Activated CD4-positive, alpha-beta T cell treated with anti-CD3 and anti-CD28 coated beads, Interleukin-2, amount 10 ng/mL, durations not matched to agents 7 days and 5 days (primary cell): Measurements from ENCODE around the gene AGAP2. TPM values are rescaled to one million over a fixed set of nuclear protein-coding genes. Genes with fewer than 3 reads are reported as not detected.

ENCODE experiments used
- CTCF ChIA-PET: fragments of 350-600 bp; sonication (Branson Sonifier 250); formaldehyde crosslinking; loops from one replicate; lab custom pipeline; 2021; ENCODE audit warnings: antibody characterized with exemption; lab: Charles Lee
- POLR2A ChIA-PET: fragments of 350-600 bp; sonication (Branson Sonifier 250); formaldehyde crosslinking; loops from one replicate; lab custom pipeline; 2021; ENCODE audit warnings: antibody characterized with exemption; lab: Charles Lee
- DNase-seq: peaks from one replicate; pipeline ENCODE4 v3.0.0-alpha.2; 2020
- H3K27ac Mint-ChIP-seq: one replicate; pipeline ENCODE4 v1.8.0; 2021; ENCODE audit warnings: mild to moderate bottlenecking, moderate library complexity, mixed read lengths
- H3K27me3 Mint-ChIP-seq: one replicate; pipeline ENCODE4 v1.8.0; 2021; ENCODE audit warnings: mixed read lengths
- H3K36me3 Mint-ChIP-seq: one replicate; pipeline ENCODE4 v1.8.0; 2021; ENCODE audit warnings: low read depth, mixed read lengths
- H3K4me1 Mint-ChIP-seq: one replicate; pipeline ENCODE4 v1.8.0; 2021; ENCODE audit warnings: mixed read lengths
- H3K4me3 Mint-ChIP-seq: one replicate; pipeline ENCODE4 v1.8.0; 2021; ENCODE audit warnings: mild to moderate bottlenecking, moderate library complexity, mixed read lengths
- H3K9me3 Mint-ChIP-seq: one replicate; pipeline ENCODE4 v1.8.0; 2021; ENCODE audit warnings: mixed read lengths
- total RNA-seq, 2 experiments: library from RNA; stranded (reverse); gene quantifications; one replicate each; pipeline ENCODE4 v1.2.3, GENCODE V29; 2021

Gene AGAP2
- total RNA-seq, 2 experiments from 2014 or later = 72.6 to 73.3 TPM

- Mint-ChIP-seq H3K4me3 (peak overlapping the region; percentile 77), H3K36me3 (peaks cover 20% of the 10 kb centered on the region), H3K9me3 (no peaks in the 10 kb centered on the region), H3K4me1 (peaks cover 47% of the 10 kb centered on the region), H3K27ac (peak overlapping the region; percentile 76), H3K27me3 (no peaks in the 10 kb centered on the region)
- DNase-seq = peak; percentile 72
- POLR2A ChIA-PET = no interaction called here
- CTCF ChIA-PET = interaction anchor here (0.5 to 3.9 kb wide), 23 partner anchors 9 to 173 kb away, joined by 3 to 56 read pairs (median 4); partner anchors contain the start of genes CYP27B1, EEF1AKMT3, METTL1 and TSFM
Observed at GRCh38 chr12:57756406-57757341, 18.1 kb upstream of the AGAP2 start.

GRCh38 chr12:57755454-57756372 lies 17.2 kb upstream of the AGAP2 start:
- ChIA-PET POLR2A (no interaction called here), CTCF (interaction anchor here (0.5 to 3.9 kb wide), 10 partner anchors 8 to 172 kb away, joined by 3 to 56 read pairs (median 4); partner anchors contain the start of genes CYP27B1, TSFM and TSPAN31)
- Mint-ChIP-seq H3K36me3 (peaks cover 29% of the 10 kb centered on the region), H3K27me3 (no peaks in the 10 kb centered on the region), H3K4me3 (peak overlapping the region; percentile 77), H3K4me1 (peaks cover 56% of the 10 kb centered on the region), H3K9me3 (no peaks in the 10 kb centered on the region), H3K27ac (peak overlapping the region; percentile 63)
- DNase-seq = peak; percentile 32

GRCh38 chr12:57755194-57755453 lies 16.6 kb upstream of the AGAP2 start:
- ChIA-PET POLR2A (no interaction called here), CTCF (interaction anchor here (3.9 kb wide), 1 partner anchor 11 kb away, joined by 56 read pairs; the partner anchor contains the start of gene CYP27B1)
- Mint-ChIP-seq H3K4me1 (peaks cover 62% of the 10 kb centered on the region), H3K4me3 (peak overlapping the region; percentile 34), H3K36me3 (peaks cover 35% of the 10 kb centered on the region), H3K27ac (no peak overlapping the region), H3K9me3 (no peaks in the 10 kb centered on the region), H3K27me3 (no peaks in the 10 kb centered on the region)
- DNase-seq = no peak

- H3K36me3 Mint-ChIP-seq = peaks cover 35% of the 10 kb centered on the region
- peak within 1 kb of the TSS; percentile 77 for H3K27ac Mint-ChIP-seq
- peak; percentile 91 for DNase-seq
- peak within 1 kb of the TSS; percentile 78 for H3K4me3 Mint-ChIP-seq
- ChIA-PET POLR2A (no interaction called here), CTCF (interaction anchor here (1.0 to 3.9 kb wide), 2 partner anchors 12 to 25 kb away, joined by 3 to 56 read pairs; partner anchors contain the start of gene CYP27B1)
- H3K4me1 Mint-ChIP-seq = peaks cover 60% of the 10 kb centered on the region
- H3K27me3 Mint-ChIP-seq = no peaks in the 10 kb centered on the region
- no peaks in the 10 kb centered on the region for H3K9me3 Mint-ChIP-seq
Observed at GRCh38 chr12:57754411-57755193, 16.1 kb upstream of the AGAP2 start, which contains the start of gene MARCHF9. Gene MARCHF9 (plus strand): TSS chr12:57755103. CDS start chr12:57755529, 426 bp downstream.

- no peak for DNase-seq
- H3K4me3 Mint-ChIP-seq = peak overlapping the region; percentile 78
- ChIA-PET CTCF (interaction anchor here (1.0 to 3.9 kb wide), 2 partner anchors 12 to 24 kb away, joined by 3 to 56 read pairs; partner anchors contain the start of gene CYP27B1), POLR2A (no interaction called here)
- peaks cover 35% of the 10 kb centered on the region for H3K36me3 Mint-ChIP-seq
- H3K4me1 Mint-ChIP-seq = peaks cover 61% of the 10 kb centered on the region
- H3K27me3 Mint-ChIP-seq = no peaks in the 10 kb centered on the region
- no peaks in the 10 kb centered on the region for H3K9me3 Mint-ChIP-seq
- peak overlapping the region; percentile 77 for H3K27ac Mint-ChIP-seq
Observed at GRCh38 chr12:57753756-57754337, 15.3 kb upstream of the AGAP2 start.

- Mint-ChIP-seq H3K27me3 (no peaks in the 10 kb centered on the region), H3K36me3 (peaks cover 38% of the 10 kb centered on the region), H3K4me1 (peaks cover 58% of the 10 kb centered on the region), H3K9me3 (no peaks in the 10 kb centered on the region), H3K27ac (peak overlapping the region; percentile 86), H3K4me3 (peak overlapping the region; percentile 91)
- ChIA-PET CTCF (interaction anchor here (0.8 to 1.1 kb wide), 3 partner anchors 12 to 119 kb away, joined by 3 read pairs; partner anchors contain the start of genes B4GALNT1 and TSFM), POLR2A (no interaction called here)
- DNase-seq = no peak
Observed at GRCh38 chr12:57752668-57753000, 14.1 kb upstream of the AGAP2 start.

- Mint-ChIP-seq H3K27me3 (no peaks in the 10 kb centered on the region), H3K36me3 (peaks cover 42% of the 10 kb centered on the region), H3K4me3 (peak within 1 kb of the TSS; percentile 91), H3K27ac (peak within 1 kb of the TSS; percentile 86), H3K4me1 (peaks cover 61% of the 10 kb centered on the region), H3K9me3 (no peaks in the 10 kb centered on the region)
- POLR2A ChIA-PET = no interaction called here
- peak; percentile 99 for DNase-seq
- CTCF ChIA-PET = interaction anchor here (0.8 to 1.1 kb wide), 4 partner anchors 12 to 169 kb away, joined by 3 to 4 read pairs (median 3); partner anchors contain the start of genes B4GALNT1 and TSFM
Observed at GRCh38 chr12:57751788-57752667, 13.5 kb upstream of the AGAP2 start, which contains the start of gene CDK4. Gene CDK4 (minus strand): TSS chr12:57752310. CDS start chr12:57751717, 593 bp downstream.

GRCh38 chr12:57751432-57751787 lies 12.9 kb upstream of the AGAP2 start:
- POLR2A ChIA-PET = no interaction called here
- H3K4me3 Mint-ChIP-seq = peak overlapping the region; percentile 91
- DNase-seq = no peak
- H3K27ac Mint-ChIP-seq = peak overlapping the region; percentile 86
- CTCF ChIA-PET = interaction anchor here (1.0 to 1.1 kb wide), 2 partner anchors 31 to 168 kb away, joined by 3 to 4 read pairs; partner anchors contain the start of gene TSFM
- peaks cover 58% of the 10 kb centered on the region for H3K4me1 Mint-ChIP-seq
- H3K36me3 Mint-ChIP-seq = peaks cover 41% of the 10 kb centered on the region
- no peaks in the 10 kb centered on the region for H3K9me3 Mint-ChIP-seq
- no peaks in the 10 kb centered on the region for H3K27me3 Mint-ChIP-seq

GRCh38 chr12:57750561-57751431 lies 12.3 kb upstream of the AGAP2 start:
- Mint-ChIP-seq H3K27ac (peak overlapping the region; percentile 86), H3K27me3 (no peaks in the 10 kb centered on the region), H3K36me3 (peaks cover 46% of the 10 kb centered on the region), H3K9me3 (no peaks in the 10 kb centered on the region), H3K4me1 (peaks cover 59% of the 10 kb centered on the region), H3K4me3 (peak overlapping the region; percentile 91)
- CTCF ChIA-PET = interaction anchor here (1.2 to 1.5 kb wide), 3 partner anchors 8 to 14 kb away, joined by 3 to 9 read pairs (median 4); no protein-coding TSS in a partner anchor
- no peak for DNase-seq
- POLR2A ChIA-PET = no interaction called here

- no peak for DNase-seq
- CTCF ChIA-PET = interaction anchor here (0.7 to 1.5 kb wide), 4 partner anchors 10 to 1645 kb away, joined by 3 to 4 read pairs (median 3); partner anchors contain the start of genes PA2G4 and TSFM
- H3K36me3 Mint-ChIP-seq = peaks cover 49% of the 10 kb centered on the region
Observed at GRCh38 chr12:57749061-57749460, 10.5 kb upstream of the AGAP2 start.

More at GRCh38 chr12:57749061-57749460, 10.5 kb upstream of the AGAP2 start:
- Mint-ChIP-seq H3K9me3 (no peaks in the 10 kb centered on the region), H3K4me1 (peaks cover 68% of the 10 kb centered on the region), H3K4me3 (no peak overlapping the region), H3K27me3 (no peaks in the 10 kb centered on the region), H3K27ac (no peak overlapping the region)
- POLR2A ChIA-PET = interaction anchor here (0.6 kb wide), 1 partner anchor 486 kb away, joined by 6 read pairs; no protein-coding TSS in a partner anchor
